SK-N-MC (cell line): ENCODE data around the gene ZFTA.

Experiments used
- DNase-seq: peaks from one replicate; pipeline ENCODE4 v3.0.0-alpha.2; 2011; ENCODE audit warnings: low read depth, low spot score
- H3K27ac ChIP-seq: fragments of 200-600 bp; sonication (generic); 2 replicates; pipeline ENCODE4 v1.5.1; 2016; ENCODE audit warnings: mixed run types
- H3K36me3 ChIP-seq: fragments of 200-600 bp; sonication (generic); 2 replicates; pipeline ENCODE4 v1.6.1; 2017; ENCODE audit warnings: antibody characterized with exemption, low read length, mixed read lengths; ENCODE audit not compliant: insufficient read depth
- H3K4me3 ChIP-seq: fragments of 200-600 bp; sonication (generic); 2 replicates; pipeline ENCODE4 v1.5.1; 2016
- H3K9ac ChIP-seq: fragments of 200-600 bp; sonication (generic); 2 replicates; pipeline ENCODE4 v1.8.0; 2017; ENCODE audit warnings: mixed run types, mixed read lengths; ENCODE audit not compliant: insufficient read length
- H3K9me3 ChIP-seq: fragments of 200-600 bp; sonication (generic); 2 replicates; pipeline ENCODE4 v1.6.1; 2017; ENCODE audit warnings: low read depth, mild to moderate bottlenecking, antibody characterized with exemption, low read length, moderate library complexity, mixed read lengths
- EZH2 ChIP-seq: fragments of 200-600 bp; sonication (generic); IDR thresholded peaks from one replicate; pipeline ENCODE4 v1.6.1; 2017; ENCODE audit warnings: antibody characterized with exemption
- FOXP2 ChIP-seq: optimal IDR thresholded peaks from 2 replicates; pipeline ENCODE3; 2011; ENCODE audit warnings: mild to moderate bottlenecking, moderate library complexity; ENCODE audit not compliant: insufficient read depth; ENCODE audit errors: extremely low read length, control extremely low read depth
- POLR2AphosphoS5 ChIP-seq: IDR thresholded peaks from 2 replicates; pipeline ENCODE4 v1.6.1; 2012; ENCODE audit warnings: mild to moderate bottlenecking, low read depth, low read length, borderline replicate concordance

The ZFTA gene

GRCh38 chr11:63762654-63763495 lies 5.7 kb downstream of the ZFTA start:
- H3K9me3 ChIP-seq = no peaks in the 10 kb centered on the region
- TF ChIP-seq FOXP2 (no peak), EZH2 (no peak), POLR2AphosphoS5 (peak; percentile 21; the same call in 1 of the 2 replicates)
- H3K4me3 ChIP-seq = peak overlapping the region; percentile 47
- peaks cover 34% of the 10 kb centered on the region for H3K36me3 ChIP-seq
- H3K27ac ChIP-seq = no peak overlapping the region
- no peak for DNase-seq
- H3K9ac ChIP-seq = no peak overlapping the region

- Histone ChIP-seq H3K9me3 (no peaks in the 10 kb centered on the region), H3K9ac (no peak overlapping the region), H3K4me3 (peak overlapping the region; percentile 47), H3K36me3 (peaks cover 40% of the 10 kb centered on the region), H3K27ac (peak overlapping the region; percentile 79)
- DNase-seq = no peak
- TF ChIP-seq EZH2 (no peak), POLR2AphosphoS5 (no peak), FOXP2 (no peak)
Measured at GRCh38 chr11:63761931-63762653, 6.5 kb downstream of the ZFTA start.

DNA sequence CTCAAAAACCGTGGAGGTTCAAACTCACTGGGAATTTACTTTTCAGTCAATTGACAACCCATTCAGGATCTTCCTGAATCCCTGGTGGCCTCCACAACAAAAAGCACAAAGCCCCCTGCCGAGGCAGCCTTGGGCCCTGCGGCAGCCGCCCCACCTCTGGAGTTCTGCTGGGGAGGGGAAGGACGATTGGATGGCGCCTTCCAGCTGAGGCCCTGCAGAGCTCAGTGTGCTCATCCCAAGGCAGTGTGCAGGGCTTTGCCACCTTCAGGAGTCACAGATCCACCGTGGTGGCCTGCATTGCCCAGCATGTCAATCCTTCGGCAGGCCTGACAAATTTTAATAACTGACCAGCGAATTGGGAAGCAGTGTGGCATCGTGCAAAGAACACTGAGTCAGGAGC lies 7.4 kb downstream of the ZFTA start:
- no peak for DNase-seq
- Histone ChIP-seq H3K9me3 (no peaks in the 10 kb centered on the region), H3K36me3 (peaks cover 49% of the 10 kb centered on the region), H3K9ac (no peak overlapping the region), H3K4me3 (no peak overlapping the region), H3K27ac (peak overlapping the region; percentile 79)
- TF ChIP-seq FOXP2 (no peak), EZH2 (no peak), POLR2AphosphoS5 (no peak; the same call in 1 of the 2 replicates)

DNA sequence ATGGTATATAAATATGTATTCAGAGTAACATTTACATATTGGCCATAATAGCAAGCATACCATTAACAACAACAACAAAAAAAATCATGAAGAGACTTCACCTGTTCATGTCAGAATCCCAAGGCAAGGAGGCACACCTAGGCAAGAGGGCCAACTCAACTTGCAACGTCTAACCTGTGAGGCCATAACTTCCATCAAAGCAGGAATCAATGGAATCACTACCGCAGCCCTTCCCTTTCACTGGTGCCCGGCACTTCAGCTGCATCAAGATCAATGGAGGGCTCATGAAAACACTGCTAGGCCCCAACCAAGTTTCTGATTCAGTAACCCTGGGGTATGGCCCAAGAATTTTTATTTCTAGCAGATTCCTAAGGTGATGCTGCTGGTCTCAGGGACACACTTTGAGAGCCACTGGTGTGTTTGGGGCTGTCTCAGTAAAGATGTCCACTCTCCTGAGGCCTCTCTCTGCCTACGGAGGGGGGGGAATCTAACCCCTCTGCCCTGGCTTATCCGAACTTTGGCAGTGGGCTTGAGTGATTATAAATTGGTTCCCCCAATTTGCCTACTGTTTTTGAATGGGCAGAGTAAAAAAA lies 8.0 kb downstream of the ZFTA start:
- Histone ChIP-seq H3K4me3 (no peak overlapping the region), H3K9me3 (no peaks in the 10 kb centered on the region), H3K36me3 (peaks cover 49% of the 10 kb centered on the region), H3K27ac (peak overlapping the region; percentile 79), H3K9ac (no peak overlapping the region)
- DNase-seq = no peak
- no peak for TF ChIP-seq EZH2
- no peak for TF ChIP-seq FOXP2
- TF ChIP-seq POLR2AphosphoS5 = no peak; the same call in 1 of the 2 replicates

DNA sequence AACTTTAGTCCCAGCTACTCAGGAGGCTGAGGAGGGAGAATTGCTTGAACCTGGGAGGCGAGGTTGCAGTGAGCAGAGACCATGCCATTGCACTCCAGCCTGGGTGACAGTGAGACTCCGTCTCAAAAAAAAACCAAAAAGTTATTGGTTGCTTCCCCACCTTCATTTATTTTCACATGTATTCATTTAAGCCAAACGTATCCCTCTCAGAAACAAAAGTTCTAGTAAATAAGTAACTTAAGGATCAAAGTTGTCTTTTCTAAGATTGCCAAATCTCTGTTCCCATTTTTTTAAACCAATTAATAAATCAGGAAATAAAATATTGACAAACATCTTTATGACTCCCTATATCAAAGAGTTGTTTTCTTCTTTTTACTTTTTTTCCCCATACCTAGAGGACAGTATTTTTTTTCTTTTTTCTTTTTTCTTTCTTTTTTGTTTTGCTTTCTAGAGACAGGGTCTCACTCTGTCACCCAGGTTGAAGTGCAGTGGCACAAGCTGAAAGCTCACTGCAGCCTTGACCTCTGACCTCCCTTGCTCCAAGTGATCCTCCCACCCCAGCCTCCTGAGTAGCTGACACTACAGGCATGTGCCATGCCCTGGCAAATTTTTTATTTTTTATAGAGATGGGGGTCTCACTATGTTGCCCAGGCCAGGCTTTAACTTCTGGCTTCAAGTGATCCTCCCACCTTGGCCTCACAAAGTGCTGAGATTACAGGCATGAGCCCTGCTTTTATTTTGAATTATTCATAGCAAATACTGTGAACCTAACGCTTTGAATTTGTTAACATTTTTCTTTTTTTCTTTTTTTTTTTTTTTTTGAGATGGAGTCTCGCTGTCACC lies 11.4 kb downstream of the ZFTA start:
- TF ChIP-seq POLR2AphosphoS5 (no peak), EZH2 (no peak), FOXP2 (no peak)

GRCh38 chr11:63749624-63750023 lies 19.0 kb downstream of the ZFTA start:
- Histone ChIP-seq H3K27ac (no peak overlapping the region), H3K4me3 (no peak overlapping the region), H3K36me3 (peaks cover 65% of the 10 kb centered on the region), H3K9me3 (no peaks in the 10 kb centered on the region), H3K9ac (no peak overlapping the region)
- TF ChIP-seq POLR2AphosphoS5 = no peak
- TF ChIP-seq EZH2 = no peak
- no peak for TF ChIP-seq FOXP2
- no peak for DNase-seq

More for the DNA sequence above, 11.4 kb downstream of the ZFTA start:
- Histone ChIP-seq H3K9ac (no peak overlapping the region), H3K27ac (no peak overlapping the region), H3K36me3 (peaks cover 73% of the 10 kb centered on the region), H3K4me3 (no peak overlapping the region), H3K9me3 (no peaks in the 10 kb centered on the region)
- no peak for DNase-seq

DNA sequence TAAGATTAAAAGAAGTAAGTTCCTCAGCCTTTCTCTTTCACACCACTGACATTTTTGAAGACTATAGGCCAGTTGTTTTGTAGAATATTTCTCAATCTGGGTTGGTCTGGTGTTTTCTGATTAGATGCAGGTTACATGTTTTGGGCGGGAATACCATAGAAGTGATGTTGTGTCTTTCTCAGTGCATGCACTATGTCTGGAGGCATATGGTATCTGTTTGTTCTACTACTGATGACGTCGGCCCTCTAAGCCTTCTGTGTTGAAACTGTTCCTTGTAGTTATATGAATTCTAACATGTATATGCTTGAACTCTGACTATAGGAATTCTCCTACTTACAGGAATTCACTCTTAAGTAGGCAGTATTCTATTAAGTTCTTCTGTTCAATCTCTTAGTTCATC lies 21.6 kb downstream of the ZFTA start:
- DNase-seq = no peak
- no peak for TF ChIP-seq EZH2
- no peak for TF ChIP-seq POLR2AphosphoS5
- no peak for TF ChIP-seq FOXP2
- Histone ChIP-seq H3K9ac (no peak overlapping the region), H3K36me3 (peaks cover 43% of the 10 kb centered on the region), H3K9me3 (no peaks in the 10 kb centered on the region), H3K4me3 (no peak overlapping the region), H3K27ac (peak overlapping the region; percentile 39; the same call in 1 of the 2 replicates)
